Measurements from ENCODE around the gene CAD.
A peak's percentile ranks its signal among the peaks of the same experiment; 100 is the strongest.
"Not testable (repeated sequence)": the region's sequence is repeated elsewhere in the genome, so short reads cannot be mapped to it uniquely, and the experiment has no call there.

CAD gene

DNA sequence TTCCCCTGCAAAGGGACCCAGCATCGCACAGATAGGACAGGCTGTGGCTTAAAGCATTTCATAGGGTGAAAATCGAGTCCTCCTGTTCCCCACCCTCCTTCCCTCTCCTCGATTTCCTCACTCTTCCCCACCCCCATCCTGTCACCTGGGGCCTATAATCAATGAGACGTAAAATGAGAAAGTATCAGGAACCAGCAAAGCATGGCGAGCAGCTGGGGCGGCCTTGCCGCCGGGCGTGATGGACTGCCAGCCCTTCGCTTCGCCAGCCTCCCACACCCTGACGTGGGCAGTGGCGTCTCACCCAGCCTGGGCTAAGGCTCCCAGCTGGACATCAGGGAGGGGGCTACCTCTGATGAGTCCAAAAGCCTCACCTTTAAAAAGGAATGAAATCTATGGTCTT lies 34.6 kb downstream of the CAD start:
- no peak for DNase-seq (ENCODE audit: low read depth in 2 of 3, low spot score in 1 of 3)

DNA sequence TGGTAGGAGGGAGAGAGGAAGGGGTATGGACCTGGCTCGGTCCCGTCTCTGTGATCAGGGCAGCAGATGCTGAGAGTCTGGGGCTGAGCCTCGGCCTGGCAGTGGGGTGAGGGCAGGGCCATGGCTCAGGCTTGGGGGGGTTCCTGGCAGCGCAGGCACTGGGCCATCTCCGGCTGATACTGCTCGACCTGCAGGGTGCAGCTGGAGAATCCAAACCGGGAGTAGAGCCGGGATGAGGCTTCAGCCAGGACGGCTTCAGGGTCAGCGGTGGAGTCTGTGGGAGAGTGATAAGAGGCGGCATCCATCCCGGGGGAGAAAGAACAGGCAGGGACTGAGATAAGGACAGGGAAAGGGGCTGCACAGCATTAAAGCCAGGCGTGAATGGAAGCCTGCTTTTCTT lies 38.0 kb downstream of the CAD start:
- no peak for DNase-seq (ENCODE audit: low read depth in 2 of 3, low spot score in 1 of 3)

DNA sequence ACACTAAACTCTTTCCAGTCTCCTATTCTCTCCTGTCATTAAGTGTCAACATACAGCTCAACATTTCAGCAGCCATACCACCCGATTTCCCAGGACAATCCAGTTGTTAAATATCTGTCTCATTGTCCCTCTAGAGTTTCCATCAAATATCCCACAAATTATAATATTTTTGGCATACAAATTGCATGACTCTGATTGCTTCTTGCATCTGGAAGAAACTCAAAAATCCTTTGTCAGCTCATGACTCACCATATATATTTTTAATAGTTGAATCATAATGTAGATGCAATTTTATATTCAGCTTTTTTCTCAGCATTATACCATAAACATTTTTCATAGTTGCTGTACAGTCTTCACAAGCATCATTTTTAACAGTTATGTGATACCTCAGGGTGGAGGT lies 38.5 kb downstream of the CAD start:
- DNase-seq (ENCODE audit: low read depth in 2 of 3, low spot score in 1 of 3) = no peak

DNA sequence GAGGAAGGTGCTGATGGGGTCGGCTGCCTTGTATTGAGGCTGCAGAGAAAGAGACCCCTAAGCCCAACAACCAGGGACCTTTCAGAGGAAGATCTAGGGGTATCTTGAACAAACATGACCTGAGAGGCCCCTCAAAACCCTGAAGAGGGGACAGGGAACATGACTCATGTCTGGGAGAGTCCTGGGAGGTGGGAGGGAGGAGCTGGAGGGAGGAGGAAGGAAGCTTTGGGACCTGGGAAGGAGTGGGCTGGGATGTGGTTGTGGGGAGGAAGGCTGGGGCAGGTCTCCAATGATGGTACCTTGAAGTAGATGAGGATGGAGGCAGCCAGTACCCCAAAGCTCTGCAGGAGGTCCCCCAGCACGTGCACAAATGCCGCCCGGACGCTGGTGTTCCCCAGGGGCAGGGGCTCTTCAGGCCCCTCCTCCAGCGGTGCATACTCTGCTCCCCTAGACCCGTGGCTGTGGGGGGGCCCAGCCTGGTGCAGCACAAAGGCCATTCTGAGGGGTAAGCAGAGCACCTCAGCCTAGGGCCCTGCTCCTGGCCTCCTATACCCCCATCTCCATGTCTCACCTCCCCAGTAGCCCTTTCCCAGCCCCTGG lies 39.8 kb downstream of the CAD start:
- no peak for DNase-seq (ENCODE audit: low read depth in 2 of 3, low spot score in 1 of 3)

DNA sequence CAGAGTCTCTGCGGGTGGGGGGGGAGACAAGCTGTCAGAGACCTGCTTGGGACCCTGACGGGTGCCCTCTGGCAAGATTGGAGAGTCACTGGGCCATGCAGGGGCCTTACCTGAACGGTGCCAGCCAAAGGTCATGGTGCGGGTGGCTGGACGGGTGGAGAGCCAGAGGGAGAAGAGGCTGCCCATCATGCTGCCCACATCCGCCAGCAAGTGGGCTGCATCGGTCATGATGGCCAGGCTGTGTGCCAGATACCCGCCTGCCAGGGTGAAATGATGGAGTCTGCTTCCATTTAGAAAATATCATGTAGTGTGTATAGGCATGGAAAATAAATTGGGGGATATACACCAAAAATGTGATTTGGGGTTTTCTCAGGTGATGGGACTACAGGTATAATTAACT lies 40.9 kb downstream of the CAD start:
- no peak for DNase-seq (ENCODE audit: low read depth in 2 of 3, low spot score in 1 of 3)

DNA sequence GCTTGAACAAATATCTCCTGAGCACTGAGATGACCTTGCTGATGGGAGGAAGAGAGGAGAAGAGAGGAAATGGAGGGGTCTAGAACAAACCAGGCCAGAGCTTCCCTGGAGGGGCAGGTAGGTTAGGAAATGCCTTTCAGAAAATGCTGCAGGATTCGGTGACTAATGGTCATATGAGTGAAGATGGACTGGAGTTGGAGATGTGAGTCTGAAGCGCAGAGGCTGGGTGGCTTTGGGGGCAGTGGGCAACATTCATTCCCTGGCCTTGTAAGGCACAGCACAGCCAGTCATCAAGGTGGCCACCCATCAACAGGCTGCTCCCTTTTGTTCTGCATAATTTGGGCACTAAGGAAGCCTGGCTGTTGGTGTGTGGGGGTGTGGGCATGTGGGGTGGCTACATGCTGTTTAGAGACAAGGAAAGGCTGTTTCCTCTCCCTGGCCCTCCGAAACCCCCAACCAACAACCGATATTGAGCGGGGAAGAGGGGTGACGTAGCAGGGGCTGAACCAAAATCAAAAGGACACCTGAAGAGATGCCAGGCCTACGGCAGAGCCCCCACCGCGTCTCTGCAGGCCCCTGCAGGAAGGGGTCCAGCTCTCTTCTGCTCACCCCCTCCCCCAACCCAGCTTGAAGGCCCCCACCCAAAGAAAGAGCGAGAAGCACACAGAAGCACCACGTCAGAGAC lies 44.2 kb downstream of the CAD start:
- DNase-seq (ENCODE audit: low read depth in 2 of 3, low spot score in 1 of 3) = no peak

DNA sequence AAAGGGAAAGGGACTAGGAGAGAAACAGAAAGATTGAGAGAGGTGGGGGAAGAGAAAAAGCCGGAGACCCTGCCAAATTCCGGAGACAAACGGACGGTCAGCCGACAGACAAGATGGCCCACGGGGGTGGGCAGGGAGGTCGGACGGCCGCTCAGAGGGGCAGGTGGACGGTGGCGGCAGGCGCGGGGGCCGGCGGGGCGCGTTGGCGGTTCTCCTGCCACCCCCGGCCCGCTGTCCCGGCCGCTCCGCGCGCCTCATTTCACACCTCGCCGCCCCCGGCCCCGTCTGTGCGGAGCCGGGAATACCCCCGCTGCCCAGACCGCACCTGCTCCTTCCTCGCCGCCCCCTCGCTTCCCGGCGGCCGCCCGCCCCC lies 44.7 kb downstream of the CAD start:
- DNase-seq (ENCODE audit: low read depth in 2 of 3, low spot score in 1 of 3) = no peak

DNA sequence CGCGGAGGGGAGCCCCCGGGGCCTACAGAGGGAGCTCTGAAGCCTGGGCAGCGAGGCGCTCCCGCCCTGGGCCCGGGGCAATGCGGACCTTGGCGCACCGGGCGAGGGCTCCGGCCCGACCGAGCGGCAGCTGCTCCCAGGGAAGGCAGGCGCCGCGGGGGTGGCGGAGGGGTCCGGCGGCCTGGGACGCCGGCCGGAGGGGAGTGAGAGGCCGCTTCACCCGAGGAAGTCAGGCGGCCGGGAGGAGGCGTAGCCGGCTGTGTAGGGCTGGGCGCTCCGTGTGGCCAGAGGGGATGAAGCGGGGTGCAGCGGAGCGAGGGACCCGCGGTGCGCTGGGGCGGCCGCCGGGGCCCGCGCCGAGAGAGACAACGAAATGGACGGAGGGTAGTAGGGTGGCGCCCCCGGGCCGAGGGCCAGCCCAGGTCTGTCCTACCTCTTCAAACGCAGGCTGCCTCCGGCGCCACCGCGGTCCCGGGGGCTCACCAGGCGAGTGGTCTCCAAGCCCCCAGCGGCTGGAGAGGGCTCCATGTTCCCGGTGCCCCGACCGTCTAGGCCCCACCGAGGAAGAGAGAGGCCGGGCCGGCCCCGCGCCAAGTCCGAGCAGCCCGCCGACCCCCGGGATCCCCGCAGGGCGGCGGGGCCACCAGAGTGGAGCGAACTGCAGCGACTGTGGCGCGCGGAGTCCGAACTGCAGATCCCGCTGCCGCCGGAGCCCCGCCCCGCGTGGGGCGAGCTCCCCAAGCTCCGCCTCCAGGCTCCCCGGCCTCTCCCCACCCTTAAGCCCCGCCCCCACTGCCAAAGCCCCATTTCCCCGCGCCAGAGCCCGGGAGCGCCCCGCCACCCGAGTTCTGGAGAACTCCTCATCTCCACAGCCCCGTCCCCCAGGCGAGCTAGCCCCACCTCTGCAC lies 45.5 kb downstream of the CAD start, which contains the start of gene SLC30A3:
SLC30A3 (minus strand) TSS at position 669 of the 908 bp plus-strand sequence; CDS start at position 528, 141 bp downstream.
- DNase-seq (ENCODE audit: low read depth in 2 of 3, low spot score in 1 of 3) = peak; percentile 51 to 73 (median 54)

DNA sequence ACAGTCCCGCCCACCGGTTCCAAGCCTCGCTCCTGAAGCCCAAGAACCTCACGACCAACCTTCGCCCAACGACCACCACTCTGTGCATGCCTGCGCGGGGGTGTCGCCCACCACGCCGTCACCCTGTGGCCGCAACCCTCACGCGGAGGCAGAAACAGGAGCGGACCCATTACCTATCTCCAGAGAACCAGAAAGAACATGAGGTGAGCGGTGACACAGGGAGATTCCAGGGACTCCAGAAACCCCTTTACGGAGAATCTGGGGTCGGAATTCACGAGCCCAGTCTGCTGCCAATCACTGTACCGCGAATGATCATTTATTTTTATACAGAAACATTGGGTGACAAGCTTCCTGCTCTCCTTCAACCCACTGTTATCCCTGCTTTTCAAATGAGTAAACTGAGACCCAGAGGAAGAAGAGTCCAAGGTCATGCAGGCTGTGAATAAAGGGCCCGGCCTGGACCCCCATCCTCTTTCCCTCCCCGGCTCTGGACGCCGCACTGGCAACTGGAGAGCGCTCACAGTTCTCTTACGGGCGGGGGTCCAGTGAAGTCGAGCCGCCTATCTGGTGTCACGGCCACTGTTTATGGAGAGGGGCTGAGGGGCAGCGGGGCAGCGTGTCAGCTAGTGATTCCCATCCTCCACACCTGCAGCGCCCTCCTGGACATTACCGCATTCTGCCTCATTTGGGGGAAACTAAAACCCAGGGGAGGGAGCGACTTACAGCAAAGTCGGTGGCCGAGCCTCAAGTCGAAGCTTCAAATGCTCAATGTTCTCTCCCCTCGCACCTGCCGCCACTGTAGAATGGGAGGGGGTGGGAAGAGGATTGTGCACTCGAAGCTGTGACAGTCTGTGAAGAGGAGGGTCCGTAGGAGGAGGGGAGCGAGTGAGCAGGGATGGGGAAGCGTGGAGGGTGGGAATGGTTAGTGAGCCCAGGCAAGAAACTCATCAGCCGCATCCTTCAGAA lies 46.4 kb downstream of the CAD start:
- no peak for DNase-seq (ENCODE audit: low read depth in 2 of 3, low spot score in 1 of 3)

DNA sequence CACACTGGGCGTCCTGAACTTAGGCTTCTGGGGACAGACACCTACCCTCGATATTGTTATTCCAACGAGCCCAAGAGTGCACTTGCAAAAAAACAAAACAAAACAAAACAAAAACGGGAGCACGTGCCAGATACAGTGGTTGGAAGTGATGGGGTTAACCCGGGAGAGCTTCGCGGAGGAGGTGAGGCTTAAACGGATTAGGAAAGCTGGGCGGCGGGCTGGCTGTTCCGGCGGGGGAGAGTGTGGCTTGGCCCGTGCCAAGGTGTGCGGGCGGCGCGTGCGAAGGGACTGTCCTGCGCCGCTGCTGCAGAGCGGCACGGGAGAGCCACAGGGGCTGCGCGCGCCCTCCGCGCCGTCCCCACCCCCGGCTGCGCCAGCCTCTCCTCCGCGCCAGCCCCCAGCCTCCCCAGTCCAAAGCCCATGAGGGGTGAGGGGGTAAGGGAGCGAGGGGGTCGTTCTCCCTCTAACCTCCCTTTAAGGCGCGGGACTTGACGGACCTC lies 47.1 kb downstream of the CAD start:
- DNase-seq (ENCODE audit: low read depth in 2 of 3, low spot score in 1 of 3) = no peak

DNA sequence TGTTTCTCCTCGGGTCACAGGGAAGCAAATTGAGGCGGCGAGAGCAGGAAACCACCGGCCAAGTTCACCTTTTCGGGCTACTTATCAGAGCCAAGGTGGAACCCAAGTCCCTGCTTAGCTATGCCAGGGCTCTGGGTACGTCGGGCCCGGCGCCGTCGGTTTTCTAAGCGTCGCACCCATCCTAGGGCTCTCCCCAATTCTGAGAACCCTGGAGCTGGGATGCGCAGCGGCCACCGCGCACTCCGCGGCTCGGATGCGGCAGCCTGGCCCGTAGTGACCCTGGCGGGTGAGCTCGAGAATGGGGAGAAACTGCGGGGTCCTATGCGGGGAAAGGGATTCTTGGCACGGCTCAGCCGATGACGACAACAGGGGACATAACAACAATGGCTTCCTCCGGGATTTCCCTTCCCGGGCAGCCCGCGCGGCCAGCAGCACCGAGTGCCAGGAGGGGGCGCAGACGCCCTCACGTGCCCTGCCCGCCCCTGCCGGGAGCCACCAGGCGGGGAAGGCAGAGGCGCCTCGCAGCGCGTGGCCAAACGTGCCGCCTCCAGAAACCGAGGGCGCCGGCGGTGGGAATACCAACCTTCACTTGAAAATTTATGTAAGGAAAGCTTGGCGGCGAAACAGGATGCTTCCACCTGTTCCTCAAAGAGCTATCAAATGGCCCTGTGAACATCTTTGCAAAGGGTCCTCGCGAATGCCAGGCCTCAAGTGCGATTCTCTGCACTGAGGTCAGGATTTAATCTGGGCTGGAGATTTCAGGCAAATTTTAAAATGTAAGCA lies 47.8 kb downstream of the CAD start:
- peak; percentile 32 to 59 (median 40) for DNase-seq (ENCODE audit: low read depth in 2 of 3, low spot score in 1 of 3)

DNA sequence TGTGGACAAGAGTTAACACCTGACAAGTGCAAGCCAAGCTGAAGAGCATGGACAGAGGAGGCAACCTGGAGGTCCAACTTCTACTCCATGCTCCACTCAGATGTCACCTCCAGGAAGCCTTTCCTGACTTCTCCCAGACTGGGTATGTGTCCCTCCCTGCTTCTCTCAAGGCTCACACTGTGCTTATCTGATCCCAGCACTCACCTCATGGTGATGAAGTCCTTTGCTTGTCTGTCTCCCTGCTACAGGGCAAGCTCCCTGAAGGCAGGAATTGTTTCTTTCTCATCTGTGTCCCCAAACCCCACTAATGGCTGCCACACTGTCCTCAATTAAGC lies 48.3 kb downstream of the CAD start:
- DNase-seq (ENCODE audit: low read depth in 2 of 3, low spot score in 1 of 3) = no peak

DNA sequence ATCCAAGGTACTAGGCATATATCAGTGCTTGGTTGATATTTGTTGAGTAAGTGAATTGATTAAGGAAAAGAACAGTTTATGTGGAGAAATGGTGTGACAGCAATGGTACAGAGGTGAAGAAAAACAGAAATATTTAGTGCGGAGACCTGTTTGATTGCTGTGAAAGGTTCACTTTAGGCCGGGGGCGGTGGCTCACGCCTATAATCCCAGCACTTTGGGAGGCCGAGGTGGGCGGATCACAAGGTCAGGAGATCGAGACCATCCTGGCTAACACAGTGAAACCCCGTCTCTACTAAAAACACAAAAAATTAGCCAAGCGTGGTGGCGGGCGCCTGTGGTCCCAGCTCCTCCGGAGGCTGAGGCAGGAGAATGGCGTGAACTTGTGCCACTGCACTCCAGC lies 51.1 kb downstream of the CAD start:
- DNase-seq (ENCODE audit: low read depth in 2 of 3, low spot score in 1 of 3) = not testable (repeated sequence)

DNA sequence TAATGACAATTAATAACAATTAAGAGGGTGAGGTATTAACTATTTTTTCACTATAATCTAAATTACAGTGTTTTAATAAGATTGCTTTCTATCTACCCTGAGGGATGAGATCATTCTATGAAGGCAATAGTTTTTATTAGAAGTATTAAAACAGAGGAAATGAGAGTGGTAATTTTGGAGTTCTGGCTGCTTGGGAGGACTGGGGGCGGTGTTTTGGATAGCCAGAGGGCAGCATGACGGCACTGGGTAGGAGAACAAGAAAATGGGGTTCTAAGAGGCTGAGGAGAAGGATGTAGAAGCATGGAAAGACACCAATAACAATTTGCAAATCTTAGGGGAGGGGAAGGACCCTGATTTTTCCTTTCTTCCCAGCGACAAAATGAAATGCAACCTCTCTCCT lies 53.0 kb downstream of the CAD start:
- DNase-seq (ENCODE audit: low read depth in 2 of 3, low spot score in 1 of 3) = no peak

DNA sequence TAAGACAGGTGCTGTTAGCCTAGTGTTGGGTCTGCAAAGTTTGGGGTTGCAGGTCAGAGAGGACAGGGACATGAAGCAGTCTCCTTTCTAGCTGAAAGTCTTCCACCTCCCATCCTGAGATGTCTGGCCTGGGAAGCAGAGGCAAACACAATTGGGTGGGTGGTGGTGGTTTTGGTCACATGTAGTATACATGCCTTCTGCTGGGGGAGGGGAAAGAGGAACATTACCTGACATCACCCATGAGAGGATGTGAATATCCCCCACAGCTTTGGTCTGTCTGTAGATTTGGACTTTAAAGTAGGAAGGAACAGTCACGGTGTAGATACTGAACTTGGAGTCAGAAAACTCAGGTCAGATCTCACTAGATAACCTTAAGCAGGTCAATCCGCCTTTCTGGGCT lies 53.5 kb downstream of the CAD start:
- no peak for DNase-seq (ENCODE audit: low read depth in 2 of 3, low spot score in 1 of 3)

DNA sequence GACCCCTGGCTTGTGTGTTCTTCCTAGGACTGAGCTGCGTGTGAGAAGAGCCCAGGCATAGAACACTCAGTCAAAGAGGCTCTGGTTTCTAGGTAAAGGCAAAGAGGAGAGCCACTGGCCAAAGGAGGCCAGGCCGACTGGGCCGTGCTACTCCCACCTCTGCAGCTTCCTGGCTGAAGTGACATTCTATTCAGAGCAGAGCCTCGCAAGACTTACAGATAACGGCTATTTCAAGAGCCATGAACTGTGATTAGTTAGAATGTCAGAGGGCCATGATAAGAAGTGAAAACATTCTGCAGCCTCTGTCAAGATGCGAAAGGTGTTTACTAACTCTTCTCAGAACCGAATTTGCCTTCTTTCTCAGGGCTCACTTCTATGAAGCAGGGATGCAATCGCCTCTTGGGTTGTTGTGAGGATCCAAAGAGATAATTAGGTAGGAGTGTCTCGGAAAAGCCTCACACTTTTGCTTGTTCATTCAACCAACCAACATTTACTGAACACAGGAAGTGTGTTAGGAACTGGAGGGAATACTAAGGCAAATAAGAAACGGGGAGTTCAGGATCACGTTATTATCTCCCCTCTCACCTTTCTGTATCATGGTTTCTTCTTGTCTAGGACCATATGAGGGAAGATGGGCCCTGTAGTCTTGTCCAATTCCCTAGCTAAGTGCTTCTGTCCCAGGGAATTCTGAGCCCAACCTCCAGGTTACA lies 54.6 kb downstream of the CAD start:
- DNase-seq (ENCODE audit: low read depth in 2 of 3, low spot score in 1 of 3) = no peak

DNA sequence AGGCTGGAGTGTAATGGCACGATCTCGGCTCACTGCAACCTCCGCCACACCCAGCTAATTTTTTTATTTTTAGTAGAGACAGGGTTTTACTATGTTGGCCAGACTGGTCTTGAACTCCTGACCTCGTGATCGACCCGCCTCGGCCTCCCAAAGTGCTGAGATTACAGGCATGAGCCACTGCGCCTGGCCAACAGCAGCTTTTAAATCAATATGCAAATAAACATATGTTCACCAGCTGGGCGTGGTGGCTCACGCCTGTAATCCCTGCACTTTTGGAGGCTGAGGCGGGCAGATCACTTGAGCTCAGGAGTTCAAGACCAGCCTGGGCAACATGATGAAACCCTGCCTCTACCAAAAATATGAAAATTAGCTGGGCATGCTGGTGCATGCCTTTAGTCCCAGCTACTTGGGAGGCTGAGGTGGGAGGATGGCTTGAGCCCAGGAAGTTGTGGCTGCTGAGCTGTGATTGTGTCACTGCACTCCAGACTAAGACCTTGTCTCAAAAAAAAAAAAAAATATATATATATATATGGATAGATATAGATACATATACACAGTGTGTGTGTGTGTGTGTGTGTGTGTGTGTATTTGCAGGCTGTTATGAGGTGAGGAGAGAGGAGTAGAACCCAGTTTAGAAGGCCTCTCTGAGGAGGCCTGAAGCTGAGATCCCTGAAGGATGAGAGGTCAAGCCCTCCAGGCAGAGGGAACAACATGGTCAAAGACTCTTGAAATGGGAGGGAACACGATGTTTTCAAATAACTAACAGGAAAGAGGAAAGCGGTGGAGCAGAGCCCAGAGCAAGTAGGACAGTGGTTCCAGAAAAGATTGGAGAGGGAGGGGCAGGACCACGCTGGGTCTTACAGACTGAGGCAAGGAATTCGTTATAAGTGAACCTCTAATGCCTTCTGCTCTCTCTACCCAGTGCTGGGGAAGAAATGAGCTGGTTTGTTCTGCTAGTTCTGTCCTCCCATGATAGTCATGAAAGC lies 55.7 kb downstream of the CAD start:
- not testable (repeated sequence) for DNase-seq (ENCODE audit: low read depth in 2 of 3, low spot score in 1 of 3)

Data from stimulated activated CD4-positive, alpha-beta T cell treated with anti-CD3 and anti-CD28 coated beads, Interleukin-12 subunit alpha, Interleukin-12 subunit beta, amount 100 ng/mL, for 48 hours (primary cell).